ENCODE data around the gene MEGF6.

Gene MEGF6

DNA sequence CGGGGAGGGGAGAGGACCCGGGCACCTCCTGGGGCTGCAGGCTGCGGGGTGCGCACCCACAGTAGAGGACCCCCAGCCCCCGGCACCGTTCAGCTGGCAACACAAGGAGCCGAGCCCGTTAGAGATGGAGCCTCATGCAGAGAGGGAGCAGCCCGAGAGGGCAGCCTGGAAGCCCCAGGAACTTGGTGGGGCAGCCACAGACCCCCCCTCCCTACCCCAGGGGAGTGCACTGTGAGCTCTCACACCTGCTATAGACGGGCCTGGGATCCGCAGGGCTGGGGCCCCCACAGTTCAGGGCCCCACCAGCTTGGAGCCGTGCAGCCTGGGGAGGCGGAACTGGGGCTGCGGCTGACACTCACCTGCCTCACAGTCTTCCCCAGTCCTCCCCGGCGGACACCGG, 109.9 kb downstream of the MEGF6 start:
- H3K4me3 ChIP-seq (ENCODE audit: low read depth, low read length): no peak overlapping the region
- POLR2A ChIA-PET: no interaction called here
- CTCF ChIA-PET: interaction anchor here (0.6 to 2.0 kb wide), 5 partner anchors 9 to 117 kb away, joined by 3 to 7 read pairs (median 3); no protein-coding TSS in a partner anchor
- TF ChIP-seq, protein P1, sequence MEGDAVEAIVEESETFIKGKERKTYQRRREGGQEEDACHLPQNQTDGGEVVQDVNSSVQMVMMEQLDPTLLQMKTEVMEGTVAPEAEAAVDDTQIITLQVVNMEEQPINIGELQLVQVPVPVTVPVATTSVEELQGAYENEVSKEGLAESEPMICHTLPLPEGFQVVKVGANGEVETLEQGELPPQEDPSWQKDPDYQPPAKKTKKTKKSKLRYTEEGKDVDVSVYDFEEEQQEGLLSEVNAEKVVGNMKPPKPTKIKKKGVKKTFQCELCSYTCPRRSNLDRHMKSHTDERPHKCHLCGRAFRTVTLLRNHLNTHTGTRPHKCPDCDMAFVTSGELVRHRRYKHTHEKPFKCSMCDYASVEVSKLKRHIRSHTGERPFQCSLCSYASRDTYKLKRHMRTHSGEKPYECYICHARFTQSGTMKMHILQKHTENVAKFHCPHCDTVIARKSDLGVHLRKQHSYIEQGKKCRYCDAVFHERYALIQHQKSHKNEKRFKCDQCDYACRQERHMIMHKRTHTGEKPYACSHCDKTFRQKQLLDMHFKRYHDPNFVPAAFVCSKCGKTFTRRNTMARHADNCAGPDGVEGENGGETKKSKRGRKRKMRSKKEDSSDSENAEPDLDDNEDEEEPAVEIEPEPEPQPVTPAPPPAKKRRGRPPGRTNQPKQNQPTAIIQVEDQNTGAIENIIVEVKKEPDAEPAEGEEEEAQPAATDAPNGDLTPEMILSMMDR (IDR thresholded peaks at IDR 0.05; ENCODE audit: insufficient read depth, low read length, missing control alignments): no peak
- no peak for DNase-seq (ENCODE audit: low read depth, low spot score)

DNA sequence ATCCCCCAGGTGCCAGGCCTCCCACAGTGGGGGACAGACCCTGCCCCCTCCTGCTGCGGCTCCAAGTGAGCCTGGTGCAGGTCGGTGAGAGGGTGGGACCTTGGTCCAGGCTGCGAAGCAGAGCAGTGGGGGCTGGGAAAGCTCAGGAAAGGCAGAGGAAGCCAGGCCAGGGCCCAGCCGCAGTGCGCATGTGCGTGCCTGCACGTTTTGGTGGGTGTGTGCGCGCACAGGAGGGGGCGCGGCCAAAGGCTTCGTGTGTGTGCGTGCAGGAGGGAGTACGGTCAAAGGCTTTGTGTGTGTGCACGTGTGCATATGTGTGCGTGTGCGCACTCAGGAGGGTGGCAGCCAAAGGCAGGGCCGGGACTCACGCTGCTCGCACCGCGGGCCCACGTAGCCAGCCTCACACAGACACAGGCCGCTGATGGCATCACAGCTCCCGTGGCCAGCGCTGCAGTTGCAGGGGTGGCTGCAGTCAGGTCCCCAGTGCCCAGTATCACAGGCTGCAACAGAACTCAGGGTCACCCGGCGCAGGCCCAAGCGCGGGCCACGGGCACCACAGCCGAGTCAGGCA, 111.0 kb downstream of the MEGF6 start:
- H3K4me3 ChIP-seq (ENCODE audit: low read depth, low read length): no peak overlapping the region
- CTCF ChIA-PET: interaction anchor here (1.2 to 1.6 kb wide), 3 partner anchors 8 to 120 kb away, joined by 3 to 4 read pairs (median 3); no protein-coding TSS in a partner anchor
- TF ChIP-seq, protein P1 (IDR thresholded peaks at IDR 0.05; ENCODE audit: insufficient read depth, low read length, missing control alignments): no peak
- DNase-seq (ENCODE audit: low read depth, low spot score): no peak
- POLR2A ChIA-PET: no interaction called here

DNA sequence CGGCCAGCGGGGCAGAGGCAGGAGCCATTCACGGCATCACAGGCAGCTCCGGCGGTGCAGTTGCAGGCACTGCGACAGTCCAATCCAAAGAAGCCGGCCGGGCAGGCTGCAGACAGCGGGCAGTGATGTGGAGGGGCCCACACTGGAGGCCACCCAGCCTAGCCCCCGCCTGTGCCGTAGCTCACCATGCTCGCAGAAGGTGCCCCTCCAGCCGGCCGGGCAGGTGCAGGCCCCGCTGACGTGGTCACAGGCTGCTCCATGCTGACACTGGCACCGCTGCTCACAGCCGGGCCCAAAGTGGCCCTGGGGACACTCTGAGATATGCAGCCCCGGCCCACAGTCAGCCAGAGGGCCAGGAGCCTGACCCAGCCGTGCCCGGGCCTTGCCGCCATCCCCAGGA, 111.7 kb downstream of the MEGF6 start:
- H3K4me3 ChIP-seq (ENCODE audit: low read depth, low read length): no peak overlapping the region
- ChIA-PET POLR2A (no interaction called here), CTCF (interaction anchor here (1.3 to 1.6 kb wide), 3 partner anchors 15 to 121 kb away, joined by 3 to 4 read pairs (median 4); no protein-coding TSS in a partner anchor)
- TF ChIP-seq, protein P1 (IDR thresholded peaks at IDR 0.05; ENCODE audit: insufficient read depth, low read length, missing control alignments): no peak
- DNase-seq (ENCODE audit: low read depth, low spot score): no peak

DNA sequence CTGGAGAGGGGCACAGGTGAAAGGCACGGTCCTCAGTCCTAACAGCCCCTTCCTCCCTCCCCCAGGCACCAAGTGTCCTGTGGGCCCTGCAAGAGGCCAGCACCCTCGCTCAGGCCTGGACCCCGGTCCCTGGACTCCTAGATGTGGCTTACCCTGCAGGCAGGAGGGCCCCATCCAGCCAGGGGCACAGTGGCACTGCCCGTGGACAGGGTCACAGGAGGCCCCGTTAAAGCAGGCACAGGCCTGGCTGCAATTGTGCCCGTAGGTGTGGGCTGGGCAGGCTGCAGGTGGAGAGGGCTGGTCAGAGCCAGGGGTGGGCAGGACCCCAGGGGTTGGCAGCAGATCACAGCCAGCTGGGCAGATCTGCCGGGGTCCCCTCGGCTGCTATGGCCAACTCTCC, 112.3 kb downstream of the MEGF6 start:
- no peak overlapping the region for H3K4me3 ChIP-seq (ENCODE audit: low read depth, low read length)
- ChIA-PET CTCF (interaction anchor here (1.3 kb wide), 2 partner anchors 14 to 46 kb away, joined by 4 read pairs; no protein-coding TSS in a partner anchor), POLR2A (no interaction called here)
- DNase-seq (ENCODE audit: low read depth, low spot score): no peak
- TF ChIP-seq, protein P1 (IDR thresholded peaks at IDR 0.05; ENCODE audit: insufficient read depth, low read length, missing control alignments): no peak

DNA sequence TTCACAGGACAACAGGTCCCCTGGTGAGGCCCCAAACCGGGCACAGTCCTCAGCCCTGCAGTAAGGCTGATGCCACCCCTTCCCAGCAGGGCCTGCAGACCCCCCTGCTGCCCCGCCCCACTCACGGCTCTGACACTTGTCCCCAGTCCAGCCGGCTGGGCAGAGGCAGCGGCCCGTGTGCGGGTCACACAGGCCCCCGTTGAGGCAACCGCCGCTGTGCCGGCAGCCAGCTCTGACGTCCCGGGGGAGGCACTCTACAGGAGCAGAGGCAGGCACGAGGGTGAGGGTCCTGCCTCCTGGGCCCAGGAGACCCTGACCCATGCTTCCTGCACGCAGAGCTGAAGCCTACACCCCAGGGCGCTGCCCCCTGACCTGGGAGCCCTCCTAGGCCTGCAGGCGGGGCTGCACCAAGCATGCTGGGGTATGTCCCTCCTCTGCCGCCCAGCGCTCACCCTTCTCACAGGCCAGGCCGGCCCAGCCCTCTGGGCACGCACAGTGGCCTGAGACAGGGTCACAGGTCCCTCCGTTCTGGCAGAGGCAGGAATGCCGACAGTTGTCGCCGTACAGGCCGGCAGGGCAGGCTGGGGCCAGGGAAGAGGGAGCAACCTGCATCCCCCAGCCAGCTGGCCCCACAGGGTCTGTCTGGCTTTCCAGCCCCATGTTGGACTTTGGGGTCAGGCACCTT, 112.9 kb downstream of the MEGF6 start:
- TF ChIP-seq, protein P1 (IDR thresholded peaks at IDR 0.05; ENCODE audit: insufficient read depth, low read length, missing control alignments): no peak
- no peak overlapping the region for H3K4me3 ChIP-seq (ENCODE audit: low read depth, low read length)
- ChIA-PET CTCF (interaction anchor here (1.3 to 4.6 kb wide), 3 partner anchors 14 to 123 kb away, joined by 4 to 38 read pairs (median 4); no protein-coding TSS in a partner anchor), POLR2A (no interaction called here)
- DNase-seq (ENCODE audit: low read depth, low spot score): no peak

DNA sequence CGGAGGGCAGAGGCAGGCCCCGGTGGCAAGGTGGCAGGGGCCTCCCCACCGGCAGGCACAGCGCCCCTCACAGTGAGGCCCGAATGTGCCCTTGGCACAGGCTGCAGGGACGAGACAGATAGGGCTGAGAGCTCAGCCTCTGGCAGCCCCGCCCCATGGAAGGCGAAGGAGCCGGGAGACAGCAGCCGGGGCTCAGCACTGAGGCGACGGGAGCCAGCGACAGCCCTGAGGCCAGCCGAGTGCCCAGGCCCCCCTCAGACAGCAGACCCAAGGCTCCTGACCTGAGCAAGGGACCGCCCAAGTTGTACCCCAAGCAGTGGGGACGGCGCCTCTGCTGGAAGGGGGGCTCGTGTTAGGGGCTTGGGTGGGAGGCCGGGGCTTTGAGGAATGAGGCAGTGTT, 113.8 kb downstream of the MEGF6 start:
- TF ChIP-seq, protein P1 (IDR thresholded peaks at IDR 0.05; ENCODE audit: insufficient read depth, low read length, missing control alignments): no peak
- ChIA-PET CTCF (interaction anchor here (1.3 to 4.6 kb wide), 2 partner anchors 45 to 124 kb away, joined by 4 to 38 read pairs; no protein-coding TSS in a partner anchor), POLR2A (no interaction called here)
- DNase-seq (ENCODE audit: low read depth, low spot score): no peak
- H3K4me3 ChIP-seq (ENCODE audit: low read depth, low read length): no peak overlapping the region

Measured in AG04449 (cell line).